K562 (cell line): Measurements from ENCODE around the gene COQ4. TPM values are rescaled to one million over a fixed set of nuclear protein-coding genes. Genes with fewer than 3 reads are reported as not detected.

Experiments used
- ATAC-seq: fragments of 200-7000 bp; cut with Tn5 transposase; 3 replicates; pipeline ENCODE4 v1.9.1; 2020; ENCODE audit warnings: moderate library complexity
- BruUV-seq: library from RNA; stranded (reverse); fragments of 400-500 nt; replicated peaks from 2 replicates; lab custom pipeline; 2021; lab: Mats Ljungman, UMichigan
- CTCF ChIA-PET: fragments of 300-600 bp; formaldehyde crosslinking; extraction: SDS; loops from one replicate; lab custom pipeline; 2021; ENCODE audit warnings: low intra/inter-chr PET ratio; lab: Yijun Ruan, JAX
- POLR2A ChIA-PET: fragments of 300-600, 350-650 bp; sonication (Branson Sonifier 250); formaldehyde crosslinking; extraction: SDS; loops from one replicate; lab custom pipeline; 2021; ENCODE audit warnings: antibody characterized with exemption, inconsistent platforms; lab: Yijun Ruan, JAX
- DNase-seq, 4 experiments: peaks; one replicate each; pipeline versions ENCODE4 v3.0.0 to v3.0.0-alpha.2; 2011 to 2018; ENCODE audit warnings: low spot score in 3 of 4, mixed read lengths in 3 of 4; ENCODE audit errors: extremely low read depth in 1 of 4
- FAIRE-seq: peaks from 2 replicates; lab custom pipeline; 2011; peaks lifted over from hg19 to GRCh38; lab: Jason Lieb, UNC
- H2AFZ ChIP-seq: 2 replicates; pipeline ENCODE4 v1.6.0; 2011; ENCODE audit warnings: low read depth, low read length, control low read depth, inconsistent platforms
- H3K27ac ChIP-seq: fragments of 200-600 bp; 3 replicates; pipeline ENCODE4 v1.8.0; 2011; ENCODE audit warnings: low read depth, mild to moderate bottlenecking, control low read depth, inconsistent platforms, low read length, moderate library complexity, mixed read lengths; ENCODE audit errors: extremely low read depth
- H3K27me3 ChIP-seq, 2 experiments: fragments of 300-600 bp in 1 of 2; 2 replicates in 1 of 2; 3 replicates in 1 of 2; pipeline versions ENCODE4 v1.6.0 to v1.8.0; 2011; ENCODE audit warnings: inconsistent platforms in 2 of 2, low read length in 2 of 2, mild to moderate bottlenecking in 1 of 2, mixed read lengths in 1 of 2, moderate library complexity in 1 of 2; ENCODE audit not compliant: control insufficient read depth in 2 of 2, insufficient read depth in 2 of 2
- H3K36me3 ChIP-seq: fragments of 300-600 bp; 3 replicates; pipeline ENCODE4 v1.8.0; 2011; ENCODE audit warnings: mild to moderate bottlenecking, low read length, inconsistent platforms; ENCODE audit not compliant: control insufficient read depth, insufficient read depth
- H3K4me1 ChIP-seq, 2 experiments: fragments of 200-600 bp in 1 of 2; replicated peaks in 1 of 2; 2 replicates in 1 of 2; 3 replicates in 1 of 2; pipeline versions ENCODE4 v1.5.1 to v1.8.0; 2011; ENCODE audit warnings: inconsistent platforms in 2 of 2, low read length in 2 of 2, mild to moderate bottlenecking in 1 of 2, mixed read lengths in 1 of 2, moderate library complexity in 1 of 2; ENCODE audit not compliant: control insufficient read depth in 2 of 2, insufficient read depth in 2 of 2
- H3K4me2 ChIP-seq: 2 replicates; pipeline ENCODE4 v1.6.1; 2011; ENCODE audit warnings: low read length, control low read depth, inconsistent platforms, mixed read lengths; ENCODE audit not compliant: insufficient read depth
- H3K4me3 ChIP-seq: fragments of 200-600 bp; sonication (generic), shearing (Covaris generic); 2 replicates; pipeline ENCODE4 v1.5.1; 2016; ENCODE audit warnings: control low read depth, inconsistent platforms
- H3K79me2 ChIP-seq: fragments of 200-600 bp; 3 replicates; pipeline ENCODE4 v1.8.0; 2011; ENCODE audit warnings: low read length, inconsistent platforms; ENCODE audit not compliant: control insufficient read depth, insufficient read depth
- H3K9ac ChIP-seq, 2 experiments: 2 replicates each; pipeline versions ENCODE4 v1.6.0 to v1.6.1; 2011; ENCODE audit warnings: low read depth in 2 of 2, low read length in 2 of 2, control low read depth in 1 of 2, inconsistent platforms in 1 of 2, mild to moderate bottlenecking in 1 of 2, mixed read lengths in 1 of 2; ENCODE audit not compliant: insufficient read depth in 1 of 2
- H3K9me1 ChIP-seq: one replicate; pipeline ENCODE4 v1.6.0; 2011; ENCODE audit warnings: inconsistent platforms, mild to moderate bottlenecking, low read length, moderate library complexity; ENCODE audit not compliant: control insufficient read depth, insufficient read depth
- H3K9me3 ChIP-seq: replicated peaks from 2 replicates; pipeline ENCODE4 v1.5.1; 2011; ENCODE audit warnings: low read depth, low read length, inconsistent platforms; ENCODE audit not compliant: control insufficient read depth, insufficient read depth
- H4K20me1 ChIP-seq: replicated peaks from 2 replicates; pipeline ENCODE4 v1.6.1; 2011; ENCODE audit warnings: low read length, inconsistent platforms, mixed read lengths; ENCODE audit not compliant: control insufficient read depth, insufficient read depth
- ELK1 ChIP-seq: sonication (generic); formaldehyde crosslinking; IDR thresholded peaks from 2 replicates; pipeline ENCODE4 v1.8.1; 2022; ENCODE audit warnings: missing genetic modification reagents
- FOSL1 ChIP-seq: fragments of 200-800 bp; sonication (Bioruptor generic); conservative IDR thresholded peaks from 2 replicates; pipeline ENCODE4 v1.6.1; 2016; ENCODE audit warnings: missing genetic modification characterization, missing compliant biosample characterization
- KLF10 ChIP-seq: fragments of 250-450 bp; sonication (Bioruptor Pico); IDR thresholded peaks from 2 replicates; pipeline ENCODE4 v1.6.1; 2021; ENCODE audit warnings: matching md5 sums
- NCOA6 ChIP-seq: fragments of 450-650 bp; IDR thresholded peaks from 2 replicates; pipeline ENCODE4 v1.6.1; 2017; ENCODE audit warnings: mild to moderate bottlenecking
- POLR2AphosphoS5 ChIP-seq: IDR thresholded peaks from 2 replicates; pipeline ENCODE4 v1.6.1; 2011; ENCODE audit warnings: mild to moderate bottlenecking, low read depth, low read length, moderate library complexity; ENCODE audit not compliant: control insufficient read depth, insufficient read depth
- PRMT5 ChIP-seq: sonication (generic); formaldehyde crosslinking; IDR thresholded peaks from 2 replicates; pipeline ENCODE4 v1.5.0; 2020; ENCODE audit warnings: missing genetic modification reagents
- SMAD4 ChIP-seq: fragments of 250-450 bp; sonication (Bioruptor Pico); conservative IDR thresholded peaks from 2 replicates; pipeline ENCODE4 v1.8.0; 2021; ENCODE audit warnings: inconsistent platforms, mild to moderate bottlenecking, moderate library complexity
- ZBTB8A ChIP-seq: fragments of 450-650 bp; IDR thresholded peaks from 2 replicates; pipeline ENCODE4 v1.6.1; 2018; ENCODE audit warnings: mild to moderate bottlenecking, moderate library complexity; ENCODE audit not compliant: partially characterized antibody
- ZNF134 ChIP-seq: fragments of 250-450 bp; sonication (Bioruptor Pico); conservative IDR thresholded peaks from 2 replicates; pipeline ENCODE4 v1.4.0; 2020
- ZNF165 ChIP-seq: fragments of 250-450 bp; sonication (Bioruptor Pico); IDR thresholded peaks from 2 replicates; pipeline ENCODE4 v1.4.0; 2020; ENCODE audit warnings: borderline replicate concordance
- ZNF41 ChIP-seq: fragments of 250-450 bp; sonication (Bioruptor Pico); conservative IDR thresholded peaks from 2 replicates; pipeline ENCODE4 v1.4.0; 2020; ENCODE audit warnings: mild to moderate bottlenecking
- ZNF431 ChIP-seq: sonication (generic); formaldehyde crosslinking; IDR thresholded peaks from 2 replicates; pipeline ENCODE4 v1.8.0; 2022; ENCODE audit warnings: mild to moderate bottlenecking, missing genetic modification reagents
- ZNF518B ChIP-seq: fragments of 250-450 bp; sonication (Bioruptor Pico); IDR thresholded peaks from 2 replicates; pipeline ENCODE4 v1.5.0; 2021; ENCODE audit warnings: mild to moderate bottlenecking, moderate library complexity
- ZNF695 ChIP-seq: fragments of 450-650 bp; formaldehyde crosslinking; IDR thresholded peaks from 2 replicates; pipeline ENCODE4 v1.4.0; 2020; ENCODE audit warnings: mild to moderate bottlenecking, moderate library complexity
- ZNF785 ChIP-seq: fragments of 250-450 bp; sonication (Bioruptor Pico); IDR thresholded peaks from 2 replicates; pipeline ENCODE4 v1.4.0; 2020; ENCODE audit warnings: mild to moderate bottlenecking
- WGBS: fragments of 100-300 bp; shearing (Covaris generic); methylation state at CpG from one replicate; pipeline ENCODE4 v1.1.6; 2016; ENCODE audit warnings: low coverage, mixed read lengths; ENCODE audit not compliant: insufficient coverage; ENCODE audit errors: missing lambda C conversion rate; 5-methylcytosine and 5-hydroxymethylcytosine counted together
- in situ Hi-C: fragments of 300-500 bp; cut with MboI; formaldehyde crosslinking; loops from 4 replicates; pipeline ENCODE4 v1.15.0; 2018; ENCODE audit warnings: inconsistent platforms, mixed read lengths
- intact Hi-C: fragments of 100-400 bp; cut with micrococcal nuclease; formaldehyde crosslinking; loops from 2 replicates; pipeline ENCODE4 v1.14.2; 2022
- polyA plus RNA-seq, 8 experiments: library from polyadenylated mRNA; depleted of rRNA in 4 of 8; stranded (reverse) in 5 of 8; unstranded in 3 of 8; fragments of >200 nt; fragmentation: Nextera tagmentation in 2 of 8; fragmentation: Illumina TruSeq in 1 of 8; extraction: Ambion mirVana in 2 of 8; extraction: Trizol in 1 of 8; gene quantifications; 2 replicates each; pipeline versions ENCODE4 v1.2.1 to v1.2.3, GENCODE V29; 2011 to 2014; ENCODE audit warnings: inconsistent platforms in 1 of 8, missing spikeins in 1 of 8
- total RNA-seq, 7 experiments: library from RNA; depleted of rRNA in 6 of 7; stranded (reverse); fragments of >200 nt in 6 of 7; fragmentation: Illumina TruSeq in 2 of 7; extraction: Trizol in 2 of 7; gene quantifications; 2 replicates each; pipeline versions ENCODE4 v1.2.1 to v1.2.3, GENCODE V29; 2011 to 2021; ENCODE audit warnings: low replicate concordance in 1 of 7

COQ4 gene
- total and polyA plus RNA-seq, 9 of the 15 experiments (the other 6 are each of a cell fraction or from before 2014, with no cell fraction given), result 9.1 to 135 (median 67.2) TPM

GRCh38 chr9:128279088-128280073, 43.3 kb upstream of the COQ4 start (continued):
- TF ChIP-seq ZNF134 (CRISPR knock-in tag) (peak; percentile 48; the same call in 1 of the 2 replicates), ZNF785 (CRISPR knock-in tag) (peak; percentile 33; the same call in 1 of the 2 replicates), ZNF41 (peak; percentile 47; the same call in 1 of the 2 replicates), ZNF695 (CRISPR knock-in tag) (peak; percentile 66; the same call in 1 of the 2 replicates)

GRCh38 chr9:128280084-128280622, 42.5 kb upstream of the COQ4 start:
- 92% methylated on average over 5 of the region's 5 CpGs for WGBS
- Histone ChIP-seq H3K36me3 (peaks cover 6% of the 10 kb centered on the region; the same call in 1 of the 3 replicates), H2AFZ (no peak overlapping the region), H3K4me1 (peaks cover 28 to 46% of the 10 kb centered on the region in 2 experiments), H3K4me2 (peak overlapping the region; percentile 69; the same call in 1 of the 2 replicates), H3K9ac (peak overlapping the region; percentile 52 to 64; a peak in 2 of 4 replicates), H3K79me2 (peaks cover 21% of the 10 kb centered on the region), H3K27me3 (no peaks in the 10 kb centered on the region), H3K4me3 (no peak overlapping the region), H3K9me3 (0 out of 2 replicates have a peak, but pooled peaks cover 2% of the 10 kb centered on the region), H3K27ac (no peak overlapping the region; the same call in 2 of the 3 replicates), H4K20me1 (no peaks in the 10 kb centered on the region), H3K9me1 (no peaks in the 10 kb centered on the region)
- in situ Hi-C loops (loop anchor here (25.0 kb wide), 1 partner anchor 1507 kb away; no protein-coding TSS in a partner anchor), intact Hi-C loops (no loop called here)
- CTCF ChIA-PET, result interaction anchor here (1.3 kb wide), 1 partner anchor 87 kb away, joined by 4 read pairs; no protein-coding TSS in a partner anchor
- POLR2A ChIA-PET, result interaction anchor here (0.6 to 1.2 kb wide), 5 partner anchors 11 to 63 kb away, joined by 3 to 6 read pairs (median 3); no protein-coding TSS in a partner anchor
- FAIRE-seq (no peak), ATAC-seq (no peak), DNase-seq (peak in 1 of 4 experiments; percentile 21)
- BruUV-seq, result no TSS peak
- TF ChIP-seq POLR2AphosphoS5 (no peak), ZNF518B (CRISPR knock-in tag) (no peak), SMAD4 (CRISPR knock-in tag) (0 out of 2 replicates have a peak, but pooled peaks have one; percentile 5), ZNF431 (CRISPR knock-in tag) (no peak), FOSL1 (tag) (no peak), ELK1 (CRISPR knock-in tag) (no peak), KLF10 (CRISPR knock-in tag) (no peak), PRMT5 (CRISPR knock-in tag) (no peak), ZBTB8A (no peak), NCOA6 (no peak), ZNF165 (CRISPR knock-in tag) (no peak)
